Fibroblast of lung (primary cell): Measurements from ENCODE around the gene SUPT3H. TPM values are rescaled to one million over a fixed set of nuclear protein-coding genes. Genes with fewer than 3 reads are reported as not detected.
A peak's percentile ranks its signal among the peaks of the same experiment; 100 is the strongest.

Experiments
- DNase-seq, 2 donors: peaks; one replicate each; pipeline versions ENCODE4 v3.0.0 to v3.0.0-alpha.2; 2010; ENCODE audit warnings: low read depth in 2 of 2
- H2AFZ ChIP-seq: 2 replicates; pipeline ENCODE4 v1.5.1; 2012; ENCODE audit warnings: low read length, control low read depth, inconsistent platforms
- H3K27ac ChIP-seq: 2 replicates; pipeline ENCODE4 v1.5.1; 2011; ENCODE audit warnings: low read length, control low read depth; ENCODE audit not compliant: insufficient read depth
- H3K27me3 ChIP-seq: 2 replicates; pipeline ENCODE4 v1.5.1; 2011; ENCODE audit warnings: mild to moderate bottlenecking, low read length; ENCODE audit not compliant: control insufficient read depth, insufficient read depth
- H3K36me3 ChIP-seq: 2 replicates; pipeline ENCODE4 v1.5.1; 2011; ENCODE audit warnings: low read length; ENCODE audit not compliant: control insufficient read depth, insufficient read depth
- H3K4me1 ChIP-seq: 2 replicates; pipeline ENCODE4 v1.5.1; 2011; ENCODE audit warnings: low read length; ENCODE audit not compliant: control insufficient read depth, insufficient read depth; ENCODE audit errors: extremely low read depth
- H3K4me2 ChIP-seq: 2 replicates; pipeline ENCODE4 v1.5.1; 2011; ENCODE audit warnings: low read length, control low read depth; ENCODE audit not compliant: insufficient read depth; ENCODE audit errors: extremely low read depth
- H3K4me3 ChIP-seq, 4 experiments: fragments of 200-600 bp in 1 of 4; sonication (generic) in 1 of 4; replicated peaks in 1 of 4; 2 replicates each; pipeline ENCODE4 v1.5.1; 2011 to 2016; ENCODE audit warnings: low read length in 4 of 4, low read depth in 3 of 4, mild to moderate bottlenecking in 3 of 4, control low read depth in 2 of 4, inconsistent platforms in 1 of 4, mixed read lengths in 1 of 4; ENCODE audit not compliant: insufficient read depth in 1 of 4; ENCODE audit errors: control extremely low read depth in 1 of 4
- H3K79me2 ChIP-seq: 2 replicates; pipeline ENCODE4 v1.5.1; 2012; ENCODE audit warnings: mild to moderate bottlenecking, low read length, inconsistent platforms; ENCODE audit not compliant: control insufficient read depth, insufficient read depth
- H3K9ac ChIP-seq: 2 replicates; pipeline ENCODE4 v1.5.1; 2011; ENCODE audit warnings: mild to moderate bottlenecking, low read length, control low read depth; ENCODE audit not compliant: insufficient read depth
- H3K9me3 ChIP-seq: 2 replicates; pipeline ENCODE4 v1.5.1; 2012; ENCODE audit warnings: low read depth, low read length; ENCODE audit not compliant: control insufficient read depth, insufficient read depth
- H4K20me1 ChIP-seq: 2 replicates; pipeline ENCODE4 v1.5.1; 2011; ENCODE audit warnings: low read length; ENCODE audit not compliant: control insufficient read depth, insufficient read depth; ENCODE audit errors: extremely low read depth
- EZH2 ChIP-seq: IDR thresholded peaks from 2 replicates; pipeline ENCODE4 v1.5.1; 2012; ENCODE audit warnings: low read length, control low read depth, mild to moderate bottlenecking; ENCODE audit errors: missing control alignments
- polyA plus RNA-seq, 2 donors: library from polyadenylated mRNA; depleted of rRNA in 1 of 2; stranded (reverse) in 1 of 2; unstranded in 1 of 2; fragments of >200 nt; gene quantifications; 2 replicates each; pipeline ENCODE4 v1.2.1, GENCODE V29; 2011 to 2012; ENCODE audit warnings: missing spikeins in 1 of 2
- total RNA-seq: library from RNA; depleted of rRNA; stranded (reverse); fragments of >200 nt; gene quantifications from 2 replicates; pipeline ENCODE4 v1.2.1, GENCODE V29; 2014
- TF ChIP-seq, protein P1 (sequence below), 2 donors: IDR thresholded peaks in 1 of 2; conservative IDR thresholded peaks in 1 of 2; 1 replicate in 1 of 2; 2 replicates in 1 of 2; pipeline ENCODE4 v1.5.1; 2011 to 2012; ENCODE audit warnings: low read length in 2 of 2, control low read depth in 1 of 2, inconsistent platforms in 1 of 2, low read depth in 1 of 2, mild to moderate bottlenecking in 1 of 2

The SUPT3H gene
- total and polyA plus RNA-seq, 2 donors (not counting 1 experiment from before 2014, with no cell fraction given) = 8.3 to 8.5 TPM

DNA sequence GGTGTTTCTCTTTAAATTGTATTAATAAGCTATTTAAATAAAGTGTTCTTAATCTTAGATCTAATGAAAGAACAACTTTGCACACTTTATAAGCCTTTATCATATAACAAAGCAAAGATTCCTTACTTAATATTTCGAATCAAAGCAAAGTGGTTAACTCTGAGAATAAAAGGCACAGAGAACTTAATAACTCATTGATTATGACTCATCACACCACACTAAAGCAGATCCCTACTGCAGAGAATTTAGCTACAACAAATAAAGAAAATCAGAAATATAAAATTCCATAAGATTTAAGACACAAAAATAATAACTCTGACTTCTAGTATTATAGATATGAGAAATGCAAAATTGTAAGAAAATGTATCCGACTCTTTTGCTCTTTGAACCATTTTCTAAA lies 185.2 kb downstream of the SUPT3H start:
- Histone ChIP-seq H3K9me3 (no peaks in the 10 kb centered on the region), H3K27me3 (no peaks in the 10 kb centered on the region), H3K9ac (no peak overlapping the region), H4K20me1 (no peaks in the 10 kb centered on the region), H3K27ac (no peak overlapping the region), H3K79me2 (no peaks in the 10 kb centered on the region), H3K36me3 (no peaks in the 10 kb centered on the region), H3K4me2 (no peak overlapping the region), H3K4me3 (no peak overlapping the region), H3K4me1 (no peaks in the 10 kb centered on the region), H2AFZ (no peak overlapping the region)
- TF ChIP-seq, protein P1, sequence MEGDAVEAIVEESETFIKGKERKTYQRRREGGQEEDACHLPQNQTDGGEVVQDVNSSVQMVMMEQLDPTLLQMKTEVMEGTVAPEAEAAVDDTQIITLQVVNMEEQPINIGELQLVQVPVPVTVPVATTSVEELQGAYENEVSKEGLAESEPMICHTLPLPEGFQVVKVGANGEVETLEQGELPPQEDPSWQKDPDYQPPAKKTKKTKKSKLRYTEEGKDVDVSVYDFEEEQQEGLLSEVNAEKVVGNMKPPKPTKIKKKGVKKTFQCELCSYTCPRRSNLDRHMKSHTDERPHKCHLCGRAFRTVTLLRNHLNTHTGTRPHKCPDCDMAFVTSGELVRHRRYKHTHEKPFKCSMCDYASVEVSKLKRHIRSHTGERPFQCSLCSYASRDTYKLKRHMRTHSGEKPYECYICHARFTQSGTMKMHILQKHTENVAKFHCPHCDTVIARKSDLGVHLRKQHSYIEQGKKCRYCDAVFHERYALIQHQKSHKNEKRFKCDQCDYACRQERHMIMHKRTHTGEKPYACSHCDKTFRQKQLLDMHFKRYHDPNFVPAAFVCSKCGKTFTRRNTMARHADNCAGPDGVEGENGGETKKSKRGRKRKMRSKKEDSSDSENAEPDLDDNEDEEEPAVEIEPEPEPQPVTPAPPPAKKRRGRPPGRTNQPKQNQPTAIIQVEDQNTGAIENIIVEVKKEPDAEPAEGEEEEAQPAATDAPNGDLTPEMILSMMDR (conservative IDR thresholded peaks at IDR 0.05 in 1 of 2, IDR thresholded peaks at IDR 0.05 in 1 of 2; ENCODE audit: low read depth in 1 of 2, low read length in 2 of 2) = no peak
- no peak for TF ChIP-seq EZH2
- DNase-seq = peak; percentile 26 to 27

- H3K9me3 ChIP-seq = no peaks in the 10 kb centered on the region
- H3K36me3 ChIP-seq = no peaks in the 10 kb centered on the region
- H3K4me3 ChIP-seq = no peak overlapping the region
- H4K20me1 ChIP-seq = no peaks in the 10 kb centered on the region
- TF ChIP-seq, protein P1 (conservative IDR thresholded peaks at IDR 0.05 in 1 of 2, IDR thresholded peaks at IDR 0.05 in 1 of 2; ENCODE audit: low read depth in 1 of 2, low read length in 2 of 2) = no peak
- TF ChIP-seq EZH2 = no peak
- H3K27me3 ChIP-seq = no peaks in the 10 kb centered on the region
- no peak overlapping the region for H3K9ac ChIP-seq
- H3K4me2 ChIP-seq = no peak overlapping the region
- no peak overlapping the region for H2AFZ ChIP-seq
- no peaks in the 10 kb centered on the region for H3K79me2 ChIP-seq
- no peak for DNase-seq
- no peak overlapping the region for H3K27ac ChIP-seq
- H3K4me1 ChIP-seq = no peaks in the 10 kb centered on the region
Measured at GRCh38 chr6:45191414-45191813, 186.3 kb downstream of the SUPT3H start.

- no peak overlapping the region for H2AFZ ChIP-seq
- TF ChIP-seq, protein P1 (conservative IDR thresholded peaks at IDR 0.05 in 1 of 2, IDR thresholded peaks at IDR 0.05 in 1 of 2; ENCODE audit: low read depth in 1 of 2, low read length in 2 of 2) = no peak
- TF ChIP-seq EZH2 = no peak
- DNase-seq = peak; percentile 63 to 77
- no peak overlapping the region for H3K4me3 ChIP-seq
- H3K36me3 ChIP-seq = no peaks in the 10 kb centered on the region
- no peaks in the 10 kb centered on the region for H3K27me3 ChIP-seq
- no peak overlapping the region for H3K4me2 ChIP-seq
- no peaks in the 10 kb centered on the region for H3K4me1 ChIP-seq
- H3K79me2 ChIP-seq = no peaks in the 10 kb centered on the region
- H4K20me1 ChIP-seq = no peaks in the 10 kb centered on the region
- no peak overlapping the region for H3K9ac ChIP-seq
- no peak overlapping the region for H3K27ac ChIP-seq
- no peaks in the 10 kb centered on the region for H3K9me3 ChIP-seq
Measured at GRCh38 chr6:45187836-45188235, 189.9 kb downstream of the SUPT3H start.
